RWPE2 (cell line): ENCODE measurements around the gene EID1.

ENCODE experiments used
- ATAC-seq: fragments of 200-7000 bp; cut with Tn5 transposase; 3 replicates; pipeline ENCODE4 v1.9.1; 2021; ENCODE audit warnings: low read depth
- DNase-seq: peaks from one replicate; pipeline ENCODE4 v3.0.0-alpha.2; 2020; ENCODE audit warnings: low spot score
- H3K27ac ChIP-seq: fragments of 450-650 bp; 2 replicates; pipeline ENCODE4 v1.5.1; 2017; ENCODE audit warnings: mild to moderate bottlenecking; ENCODE audit not compliant: poor library complexity, severe bottlenecking
- H3K27me3 ChIP-seq: fragments of 250-450 bp; sonication (Bioruptor Pico); 2 replicates; pipeline ENCODE4 v1.5.1; 2021; ENCODE audit warnings: mild to moderate bottlenecking, moderate library complexity; ENCODE audit not compliant: insufficient read depth, poor library complexity, severe bottlenecking
- H3K36me3 ChIP-seq: fragments of 250-450 bp; sonication (Bioruptor Pico); 2 replicates; pipeline ENCODE4 v1.5.1; 2020; ENCODE audit warnings: low read depth, mild to moderate bottlenecking, moderate library complexity
- H3K4me1 ChIP-seq: fragments of 250-450 bp; sonication (Bioruptor Pico); 2 replicates; pipeline ENCODE4 v1.5.1; 2021; ENCODE audit warnings: mild to moderate bottlenecking, moderate library complexity; ENCODE audit not compliant: insufficient read depth, poor library complexity, severe bottlenecking
- H3K4me3 ChIP-seq: fragments of 250-450 bp; sonication (Bioruptor Pico); 2 replicates; pipeline ENCODE4 v1.5.1; 2021; ENCODE audit warnings: mild to moderate bottlenecking, moderate library complexity; ENCODE audit not compliant: severe bottlenecking
- H3K9me3 ChIP-seq: fragments of 250-450 bp; sonication (Bioruptor Pico); 2 replicates; pipeline ENCODE4 v1.5.1; 2021; ENCODE audit warnings: mild to moderate bottlenecking, moderate library complexity; ENCODE audit not compliant: severe bottlenecking
- CTCF ChIP-seq: fragments of 450-650 bp; IDR thresholded peaks from one replicate; pipeline ENCODE4 v1.5.1; 2017; ENCODE audit warnings: mild to moderate bottlenecking, moderate library complexity; ENCODE audit not compliant: poor library complexity, severe bottlenecking

The EID1 gene

GRCh38 chr15:48868023-48868422, 9.9 kb upstream of the EID1 start:
- H3K27me3 ChIP-seq: no peaks in the 10 kb centered on the region
- H3K36me3 ChIP-seq: no peaks in the 10 kb centered on the region
- peak overlapping the region; percentile 54 for H3K27ac ChIP-seq
- H3K4me3 ChIP-seq: no peak overlapping the region
- H3K9me3 ChIP-seq: no peaks in the 10 kb centered on the region
- ATAC-seq: peak; percentile 26; the same call in 1 of the 3 replicates
- H3K4me1 ChIP-seq: peaks cover 27% of the 10 kb centered on the region
- DNase-seq: no peak
- no peak for TF ChIP-seq CTCF

- H3K4me1 ChIP-seq: peaks cover 27% of the 10 kb centered on the region
- no peaks in the 10 kb centered on the region for H3K27me3 ChIP-seq
- no peak overlapping the region for H3K4me3 ChIP-seq
- H3K27ac ChIP-seq: peak overlapping the region; percentile 54
- DNase-seq: no peak
- ATAC-seq: peak; percentile 98
- no peaks in the 10 kb centered on the region for H3K9me3 ChIP-seq
- no peaks in the 10 kb centered on the region for H3K36me3 ChIP-seq
- no peak for TF ChIP-seq CTCF
Observed at GRCh38 chr15:48868536-48868935, 9.4 kb upstream of the EID1 start.

GRCh38 chr15:48869966-48870365, 8.0 kb upstream of the EID1 start:
- TF ChIP-seq CTCF: no peak
- H3K4me1 ChIP-seq: peaks cover 27% of the 10 kb centered on the region
- H3K4me3 ChIP-seq: no peak overlapping the region
- H3K27me3 ChIP-seq: no peaks in the 10 kb centered on the region
- H3K9me3 ChIP-seq: no peaks in the 10 kb centered on the region
- no peak overlapping the region for H3K27ac ChIP-seq
- H3K36me3 ChIP-seq: no peaks in the 10 kb centered on the region
- ATAC-seq: no peak
- DNase-seq: no peak

GRCh38 chr15:48871542-48871941, 6.4 kb upstream of the EID1 start:
- H3K4me1 ChIP-seq: peaks cover 20% of the 10 kb centered on the region
- no peaks in the 10 kb centered on the region for H3K36me3 ChIP-seq
- no peaks in the 10 kb centered on the region for H3K27me3 ChIP-seq
- no peak for TF ChIP-seq CTCF
- H3K9me3 ChIP-seq: no peaks in the 10 kb centered on the region
- H3K27ac ChIP-seq: no peak overlapping the region
- no peak for DNase-seq
- no peak overlapping the region for H3K4me3 ChIP-seq
- no peak for ATAC-seq

GRCh38 chr15:48872632-48873031, 5.3 kb upstream of the EID1 start:
- H3K27me3 ChIP-seq: no peaks in the 10 kb centered on the region
- no peak for TF ChIP-seq CTCF
- no peak for DNase-seq

More at GRCh38 chr15:48872632-48873031, 5.3 kb upstream of the EID1 start:
- Histone ChIP-seq H3K27ac (no peak overlapping the region), H3K36me3 (no peaks in the 10 kb centered on the region), H3K9me3 (no peaks in the 10 kb centered on the region), H3K4me1 (peaks cover 15% of the 10 kb centered on the region), H3K4me3 (no peak overlapping the region)
- no peak for ATAC-seq
